Stimulated activated CD8-positive, alpha-beta memory T cell treated with anti-CD3 and anti-CD28 coated beads, Interleukin-12 subunit alpha, Interleukin-12 subunit beta, amount 100 ng/mL, for 4 hours (primary cell): ENCODE data around the gene TCP1.
"Not testable (repeated sequence)": the region's sequence is repeated elsewhere in the genome, so short reads cannot be mapped to it uniquely, and the experiment has no call there.

ENCODE experiments used
- DNase-seq: peaks from one replicate; pipeline ENCODE4 v3.0.0-alpha.2; 2020; ENCODE audit warnings: low read depth

Gene TCP1

GRCh38 chr6:159816775-159817174, 27.4 kb upstream of the TCP1 start:
- DNase-seq: not testable (repeated sequence)

GRCh38 chr6:159815410-159815809, 26.0 kb upstream of the TCP1 start:
- no peak for DNase-seq

- no peak for DNase-seq
Measured at GRCh38 chr6:159813781-159814180, 24.4 kb upstream of the TCP1 start.

- DNase-seq: no peak
Measured at GRCh38 chr6:159809149-159809548, 19.7 kb upstream of the TCP1 start.

- DNase-seq: no peak
Measured at GRCh38 chr6:159808647-159809046, 19.2 kb upstream of the TCP1 start.

- DNase-seq: no peak
Measured at GRCh38 chr6:159807150-159807858, 17.9 kb upstream of the TCP1 start.

GRCh38 chr6:159806021-159806458, 16.6 kb upstream of the TCP1 start:
- no peak for DNase-seq

GRCh38 chr6:159805440-159806020, 16.1 kb upstream of the TCP1 start:
- DNase-seq: no peak

- DNase-seq: no peak
Measured at GRCh38 chr6:159804504-159804903, 15.1 kb upstream of the TCP1 start.

GRCh38 chr6:159801935-159802334, 12.5 kb upstream of the TCP1 start:
- DNase-seq: no peak

- no peak for DNase-seq
Measured at GRCh38 chr6:159800141-159800865, 10.9 kb upstream of the TCP1 start, which contains the start of gene PNLDC1. Gene PNLDC1 (plus strand): TSS chr6:159800276. CDS start chr6:159800308, 32 bp downstream.

- no peak for DNase-seq
Measured at GRCh38 chr6:159797554-159797953, 8.2 kb upstream of the TCP1 start.

GRCh38 chr6:159794976-159795375, 5.6 kb upstream of the TCP1 start:
- DNase-seq: not testable (repeated sequence)

- DNase-seq: no peak
Measured at GRCh38 chr6:159790956-159791598, 1.7 kb upstream of the TCP1 start.

- peak; percentile 76 for DNase-seq
Measured at GRCh38 chr6:159790149-159790955, 950 bp upstream of the TCP1 start, which contains the start of gene MRPL18. Gene MRPL18 (plus strand): TSS chr6:159790467. CDS start chr6:159790588, 121 bp downstream.

- peak; percentile 11 for DNase-seq
Measured at GRCh38 chr6:159788753-159789376, 537 bp downstream of the TCP1 start.

GRCh38 chr6:159788276-159788675, 1.1 kb downstream of the TCP1 start:
- no peak for DNase-seq

GRCh38 chr6:159778542-159779103, 10.8 kb downstream of the TCP1 start:
- DNase-seq: no peak

- DNase-seq: no peak
Measured at GRCh38 chr6:159778131-159778530, 11.3 kb downstream of the TCP1 start.

- DNase-seq: no peak
Measured at GRCh38 chr6:159777240-159777904, 12.0 kb downstream of the TCP1 start.
